ENCODE data around the gene KCNS3. TPM values are rescaled to one million over a fixed set of nuclear protein-coding genes. Genes with fewer than 3 reads are reported as not detected.
A peak's percentile ranks its signal among the peaks of the same experiment; 100 is the strongest.

The KCNS3 gene
- total RNA-seq, 1 experiment from 2014 or later: 4.4 TPM

GRCh38 chr2:17877811-17878280 is 621 bp upstream of the KCNS3 start:
- no peak for DNase-seq (ENCODE audit: low spot score)

GRCh38 chr2:17879137-17879912 is 858 bp downstream of the KCNS3 start:
- peak; percentile 35 for DNase-seq (ENCODE audit: low spot score)

GRCh38 chr2:17879913-17880274 is 1.4 kb downstream of the KCNS3 start:
- no peak for DNase-seq (ENCODE audit: low spot score)

GRCh38 chr2:17892770-17893534 is 14.5 kb downstream of the KCNS3 start:
- DNase-seq (ENCODE audit: low spot score): no peak

GRCh38 chr2:17894005-17894404 is 15.5 kb downstream of the KCNS3 start:
- DNase-seq (ENCODE audit: low spot score): no peak

GRCh38 chr2:17894556-17894955 is 16.1 kb downstream of the KCNS3 start:
- DNase-seq (ENCODE audit: low spot score): no peak

- DNase-seq (ENCODE audit: low spot score): no peak
Measured at GRCh38 chr2:17899871-17900270, 21.4 kb downstream of the KCNS3 start.

- no peak for DNase-seq (ENCODE audit: low spot score)
Measured at GRCh38 chr2:17901246-17901645, 22.8 kb downstream of the KCNS3 start.

GRCh38 chr2:17910980-17911379 is 32.5 kb downstream of the KCNS3 start:
- DNase-seq (ENCODE audit: low spot score): no peak

- DNase-seq (ENCODE audit: low spot score): no peak
Measured at GRCh38 chr2:17911491-17912260, 33.2 kb downstream of the KCNS3 start.

- DNase-seq (ENCODE audit: low spot score): no peak
Measured at GRCh38 chr2:17912266-17912691, 33.8 kb downstream of the KCNS3 start.

- no peak for DNase-seq (ENCODE audit: low spot score)
Measured at GRCh38 chr2:17915099-17915498, 36.6 kb downstream of the KCNS3 start.

GRCh38 chr2:17915811-17916518 is 37.5 kb downstream of the KCNS3 start:
- no peak for DNase-seq (ENCODE audit: low spot score)

- no peak for DNase-seq (ENCODE audit: low spot score)
Measured at GRCh38 chr2:17916584-17916983, 38.1 kb downstream of the KCNS3 start.

- DNase-seq (ENCODE audit: low spot score): no peak
Measured at GRCh38 chr2:17918789-17919188, 40.3 kb downstream of the KCNS3 start.

GRCh38 chr2:17930773-17931172 is 52.3 kb downstream of the KCNS3 start:
- DNase-seq (ENCODE audit: low spot score): no peak

- DNase-seq (ENCODE audit: low spot score): no peak
Measured at GRCh38 chr2:17933256-17933655, 54.8 kb downstream of the KCNS3 start.

- no peak for DNase-seq (ENCODE audit: low spot score)
Measured at GRCh38 chr2:17934721-17935120, 56.3 kb downstream of the KCNS3 start.

- no peak for DNase-seq (ENCODE audit: low spot score)
Measured at GRCh38 chr2:17935242-17935885, 56.9 kb downstream of the KCNS3 start.

GRCh38 chr2:17936599-17936998 is 58.1 kb downstream of the KCNS3 start:
- no peak for DNase-seq (ENCODE audit: low spot score)

GRCh38 chr2:17940091-17940630 is 61.7 kb downstream of the KCNS3 start:
- no peak for DNase-seq (ENCODE audit: low spot score)

All from A172 (cell line).